ENCODE data around the gene LSM3.

- TF ChIP-seq POLR2A (IDR thresholded peaks at IDR 0.05) (no peak), CTCF (IDR thresholded peaks at IDR 0.05 in 4 of 5, conservative IDR thresholded peaks at IDR 0.05 in 1 of 5) (no peak)
These were observed 20.7 kb upstream of the LSM3 start for GRCh38 chr3:14157951-14158350.

All from gastrocnemius medialis (tissue), 4 donors.